ENCODE data around the gene RAB28. TPM values are rescaled to one million over a fixed set of nuclear protein-coding genes. Genes with fewer than 3 reads are reported as not detected.

RAB28 gene
- 26.9 and 28.3 TPM in 2 replicates for total RNA-seq
- long read RNA-seq, transcript RAB28-202 (7 exons, 1,715 nt): major isoform, 10 of 17 reads
- long read RNA-seq, partial matches to known transcripts: 1 of 17 reads
- long read RNA-seq, other reads (novel, unspliced or antisense): 3 of 17 reads

DNA sequence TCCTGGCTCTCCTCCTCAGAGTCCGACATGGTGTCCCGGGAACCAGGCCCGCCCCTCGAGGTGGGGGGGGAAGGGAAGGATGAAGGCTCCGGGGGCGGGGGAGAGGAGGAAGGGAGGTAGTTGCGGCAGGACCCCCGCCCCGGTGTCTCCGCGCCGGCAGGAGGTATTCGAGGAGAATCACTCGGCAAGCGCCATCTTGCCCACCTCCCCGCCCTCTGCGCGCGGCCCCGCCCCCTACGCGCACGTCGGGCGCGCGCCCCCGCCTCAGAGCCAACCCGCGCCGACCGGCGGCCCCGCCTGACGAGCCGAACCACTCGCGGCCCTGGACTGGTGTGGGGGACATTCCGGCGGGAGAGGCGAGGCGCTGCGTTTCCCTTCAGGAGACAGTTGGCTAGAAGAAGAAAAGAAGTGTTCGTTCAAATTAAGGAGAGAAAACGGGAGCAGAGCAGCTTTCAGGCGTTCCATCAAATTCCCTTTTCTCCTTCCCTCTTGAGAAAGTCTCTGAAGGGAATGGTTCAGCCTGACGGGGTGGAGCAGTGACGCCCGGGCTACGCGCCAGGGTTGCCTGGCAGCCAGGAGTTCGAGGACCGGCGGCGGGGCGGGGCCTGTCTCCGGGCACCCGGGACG lies at the start of gene RAB28:
Gene RAB28 (minus strand): TSS at position 219 of the 627 bp plus-strand sequence.
- H3K27me3 Mint-ChIP-seq: peaks cover 3% of the 10 kb centered on the region
- H3K27ac Mint-ChIP-seq: peak within 1 kb of the TSS; percentile 100
- no peaks in the 10 kb centered on the region for H3K9me3 Mint-ChIP-seq (ENCODE audit: low read depth)
- TF ChIP-seq, protein P1, sequence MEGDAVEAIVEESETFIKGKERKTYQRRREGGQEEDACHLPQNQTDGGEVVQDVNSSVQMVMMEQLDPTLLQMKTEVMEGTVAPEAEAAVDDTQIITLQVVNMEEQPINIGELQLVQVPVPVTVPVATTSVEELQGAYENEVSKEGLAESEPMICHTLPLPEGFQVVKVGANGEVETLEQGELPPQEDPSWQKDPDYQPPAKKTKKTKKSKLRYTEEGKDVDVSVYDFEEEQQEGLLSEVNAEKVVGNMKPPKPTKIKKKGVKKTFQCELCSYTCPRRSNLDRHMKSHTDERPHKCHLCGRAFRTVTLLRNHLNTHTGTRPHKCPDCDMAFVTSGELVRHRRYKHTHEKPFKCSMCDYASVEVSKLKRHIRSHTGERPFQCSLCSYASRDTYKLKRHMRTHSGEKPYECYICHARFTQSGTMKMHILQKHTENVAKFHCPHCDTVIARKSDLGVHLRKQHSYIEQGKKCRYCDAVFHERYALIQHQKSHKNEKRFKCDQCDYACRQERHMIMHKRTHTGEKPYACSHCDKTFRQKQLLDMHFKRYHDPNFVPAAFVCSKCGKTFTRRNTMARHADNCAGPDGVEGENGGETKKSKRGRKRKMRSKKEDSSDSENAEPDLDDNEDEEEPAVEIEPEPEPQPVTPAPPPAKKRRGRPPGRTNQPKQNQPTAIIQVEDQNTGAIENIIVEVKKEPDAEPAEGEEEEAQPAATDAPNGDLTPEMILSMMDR (IDR thresholded peaks at IDR 0.05; ENCODE audit: unreplicated experiment): no peak
- peak; percentile 82 for DNase-seq (ENCODE audit: low spot score, unreplicated experiment)
- H3K4me3 Mint-ChIP-seq (ENCODE audit: low read depth): peak within 1 kb of the TSS; percentile 94
- H3K36me3 Mint-ChIP-seq (ENCODE audit: insufficient read depth): no peaks in the 10 kb centered on the region
- H3K4me1 Mint-ChIP-seq (ENCODE audit: low read depth): peaks cover 19% of the 10 kb centered on the region

DNA sequence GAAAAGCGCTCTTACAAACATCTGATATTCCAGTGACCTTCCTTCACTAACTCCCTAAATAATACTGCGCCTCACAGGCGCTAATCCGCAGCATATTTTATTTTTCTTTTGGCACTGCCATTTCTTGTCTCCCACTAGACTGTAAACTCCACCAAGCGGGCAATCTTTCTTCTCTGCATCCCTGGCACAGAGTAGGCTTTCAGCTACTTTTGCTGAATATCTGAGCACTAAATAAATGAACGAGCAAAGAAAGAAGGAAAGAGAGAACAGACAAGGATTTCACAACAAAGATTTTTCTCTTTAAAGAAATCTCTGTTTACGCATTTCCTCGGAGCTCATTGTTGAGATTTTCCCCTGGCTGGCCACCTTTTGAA lies 47.5 kb upstream of the RAB28 start:
- no peak for DNase-seq (ENCODE audit: low spot score, unreplicated experiment)
- TF ChIP-seq, protein P1 (IDR thresholded peaks at IDR 0.05; ENCODE audit: unreplicated experiment): no peak
- Mint-ChIP-seq H3K27me3 (peaks cover 80% of the 10 kb centered on the region), H3K4me1 (ENCODE audit: low read depth) (no peaks in the 10 kb centered on the region), H3K4me3 (ENCODE audit: low read depth) (no peak overlapping the region), H3K27ac (no peak overlapping the region), H3K9me3 (ENCODE audit: low read depth) (no peaks in the 10 kb centered on the region), H3K36me3 (ENCODE audit: insufficient read depth) (no peaks in the 10 kb centered on the region)

- Mint-ChIP-seq H3K27me3 (peaks cover 78% of the 10 kb centered on the region), H3K9me3 (ENCODE audit: low read depth) (no peaks in the 10 kb centered on the region), H3K36me3 (ENCODE audit: insufficient read depth) (no peaks in the 10 kb centered on the region), H3K4me1 (ENCODE audit: low read depth) (no peaks in the 10 kb centered on the region), H3K4me3 (ENCODE audit: low read depth) (peak overlapping the region; percentile 6), H3K27ac (no peak overlapping the region)
- TF ChIP-seq, protein P1 (IDR thresholded peaks at IDR 0.05; ENCODE audit: unreplicated experiment): no peak
- DNase-seq (ENCODE audit: low spot score, unreplicated experiment): no peak
These were observed 46.9 kb upstream of the RAB28 start for GRCh38 chr4:13530823-13531624.

DNA sequence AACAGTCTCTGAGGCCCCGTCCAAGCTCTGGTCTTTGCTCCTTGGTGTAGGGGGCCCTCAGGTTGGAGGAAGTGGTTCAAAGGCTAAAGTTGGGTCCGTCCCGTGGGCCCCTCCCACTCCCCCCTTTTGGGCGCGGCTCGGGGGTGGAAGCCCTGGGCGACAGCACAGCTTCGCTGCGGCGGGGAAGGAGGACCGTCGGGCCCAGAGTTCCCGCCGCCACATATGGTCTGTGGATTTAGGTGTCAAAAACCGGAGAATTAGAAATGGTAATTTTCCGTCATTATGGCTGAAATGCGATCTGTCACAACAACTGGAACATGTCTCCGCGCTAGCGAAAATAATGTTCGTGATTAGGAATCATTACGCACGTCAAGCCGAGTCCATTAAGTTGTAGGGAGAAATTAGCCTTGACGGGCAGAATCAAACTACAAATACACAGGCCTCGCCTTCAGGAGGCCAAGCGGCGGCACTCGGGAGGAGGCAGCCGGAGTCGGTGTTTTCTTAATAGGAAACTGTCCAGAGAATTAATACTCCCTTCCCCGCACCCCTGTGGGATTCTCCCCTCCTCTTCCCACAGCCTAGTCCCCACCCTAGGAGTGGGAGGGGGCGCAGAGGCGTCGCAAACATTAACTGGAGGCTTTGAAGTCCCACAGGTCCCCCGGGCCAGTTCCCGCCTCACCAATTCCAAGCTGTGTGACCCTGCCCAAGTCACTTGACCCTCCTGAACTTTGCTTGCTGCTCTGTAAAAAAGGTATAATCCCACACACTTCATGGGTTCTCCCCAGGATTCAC lies 45.2 kb upstream of the RAB28 start:
- Mint-ChIP-seq H3K9me3 (ENCODE audit: low read depth) (no peaks in the 10 kb centered on the region), H3K27me3 (peaks cover 69% of the 10 kb centered on the region), H3K4me3 (ENCODE audit: low read depth) (no peak overlapping the region)

More for the DNA sequence above, 45.2 kb upstream of the RAB28 start:
- H3K4me1 Mint-ChIP-seq (ENCODE audit: low read depth): no peaks in the 10 kb centered on the region
- no peaks in the 10 kb centered on the region for H3K36me3 Mint-ChIP-seq (ENCODE audit: insufficient read depth)
- no peak overlapping the region for H3K27ac Mint-ChIP-seq
- no peak for DNase-seq (ENCODE audit: low spot score, unreplicated experiment)
- TF ChIP-seq, protein P1 (IDR thresholded peaks at IDR 0.05; ENCODE audit: unreplicated experiment): no peak
